SK-N-SH treated with all-trans-retinoic acid at 6 μM for 48 hours (cell line): ENCODE results near the gene BEND6.
A peak's percentile ranks its signal among the peaks of the same experiment; 100 is the strongest.

Experiments used
- ATAC-seq: fragments of 200-7000 bp; cut with Tn5 transposase; 3 replicates; pipeline ENCODE4 v1.9.1; 2020; ENCODE audit warnings: mild to moderate bottlenecking, moderate library complexity
- ARNTL ChIP-seq: fragments of 450-650 bp; formaldehyde crosslinking; IDR thresholded peaks from 2 replicates; pipeline ENCODE4 v1.5.0; 2020; ENCODE audit warnings: low read depth, mild to moderate bottlenecking, moderate library complexity, borderline replicate concordance
- ESRRG ChIP-seq: fragments of 250-450 bp; sonication (Bioruptor Pico); IDR thresholded peaks from 2 replicates; pipeline ENCODE4 v1.6.1; 2021; ENCODE audit warnings: mild to moderate bottlenecking
- ISL1 ChIP-seq: fragments of 250-450 bp; sonication (Bioruptor Pico); IDR thresholded peaks from 2 replicates; pipeline ENCODE4 v2.1.2; 2022; ENCODE audit warnings: mild to moderate bottlenecking, moderate library complexity
- OSR1 ChIP-seq: fragments of 250-450 bp; sonication (Bioruptor Pico); IDR thresholded peaks from 2 replicates; pipeline ENCODE4 v1.8.0; 2022; ENCODE audit warnings: moderate library complexity, mild to moderate bottlenecking, inconsistent platforms
- PPARA ChIP-seq: fragments of 250-450 bp; sonication (Bioruptor Pico); IDR thresholded peaks from 2 replicates; pipeline ENCODE4 v1.5.0; 2020; ENCODE audit warnings: mild to moderate bottlenecking, borderline replicate concordance
- TOX ChIP-seq: fragments of 250-450 bp; sonication (Bioruptor Pico); IDR thresholded peaks from 2 replicates; pipeline ENCODE4 v1.8.0; 2021; ENCODE audit warnings: mild to moderate bottlenecking, moderate library complexity, borderline replicate concordance
- ZNF8 ChIP-seq: fragments of 450-650 bp; formaldehyde crosslinking; IDR thresholded peaks from 2 replicates; pipeline ENCODE4 v1.5.0; 2020; ENCODE audit warnings: mild to moderate bottlenecking, moderate library complexity
- TF ChIP-seq, protein P1 (sequence below): fragments of 250-450 bp; sonication (Bioruptor Pico); IDR thresholded peaks from 2 replicates; pipeline ENCODE4 v1.5.1; 2020; ENCODE audit warnings: low read depth, mild to moderate bottlenecking, moderate library complexity

BEND6 gene

DNA sequence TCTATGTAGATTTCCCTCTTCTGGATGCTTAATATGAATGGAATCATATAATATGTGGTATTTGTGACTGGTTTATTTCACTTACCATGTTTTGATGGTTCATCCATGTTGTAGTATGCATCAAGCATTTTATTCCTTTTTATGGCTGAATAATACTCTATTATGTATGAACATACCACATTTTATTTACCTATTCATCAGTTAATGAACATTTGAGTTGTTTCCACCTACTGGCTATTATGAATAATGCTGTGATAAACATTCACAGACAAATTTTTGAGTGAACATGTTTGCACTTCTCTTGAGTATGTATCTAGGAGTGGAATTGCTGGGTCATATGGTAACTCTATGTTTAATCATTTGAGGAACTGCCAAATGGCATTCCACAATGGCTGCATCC lies 120.2 kb downstream of the BEND6 start:
- ATAC-seq = no peak
- TF ChIP-seq TOX (CRISPR knock-in tag) = no peak
- TF ChIP-seq, protein P1, sequence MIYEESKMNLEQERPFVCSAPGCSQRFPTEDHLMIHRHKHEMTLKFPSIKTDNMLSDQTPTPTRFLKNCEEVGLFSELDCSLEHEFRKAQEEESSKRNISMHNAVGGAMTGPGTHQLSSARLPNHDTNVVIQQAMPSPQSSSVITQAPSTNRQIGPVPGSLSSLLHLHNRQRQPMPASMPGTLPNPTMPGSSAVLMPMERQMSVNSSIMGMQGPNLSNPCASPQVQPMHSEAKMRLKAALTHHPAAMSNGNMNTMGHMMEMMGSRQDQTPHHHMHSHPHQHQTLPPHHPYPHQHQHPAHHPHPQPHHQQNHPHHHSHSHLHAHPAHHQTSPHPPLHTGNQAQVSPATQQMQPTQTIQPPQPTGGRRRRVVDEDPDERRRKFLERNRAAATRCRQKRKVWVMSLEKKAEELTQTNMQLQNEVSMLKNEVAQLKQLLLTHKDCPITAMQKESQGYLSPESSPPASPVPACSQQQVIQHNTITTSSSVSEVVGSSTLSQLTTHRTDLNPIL (CRISPR knock-in tag) = no peak
- peak; percentile 77 for TF ChIP-seq ZNF8 (CRISPR knock-in tag)
- no peak for TF ChIP-seq ESRRG (CRISPR knock-in tag)
- no peak for TF ChIP-seq OSR1
- no peak for TF ChIP-seq ISL1 (CRISPR knock-in tag)
- TF ChIP-seq PPARA (CRISPR knock-in tag) = no peak
- TF ChIP-seq ARNTL (CRISPR knock-in tag) = no peak
